ENCODE results near the gene UBR4.

DNA sequence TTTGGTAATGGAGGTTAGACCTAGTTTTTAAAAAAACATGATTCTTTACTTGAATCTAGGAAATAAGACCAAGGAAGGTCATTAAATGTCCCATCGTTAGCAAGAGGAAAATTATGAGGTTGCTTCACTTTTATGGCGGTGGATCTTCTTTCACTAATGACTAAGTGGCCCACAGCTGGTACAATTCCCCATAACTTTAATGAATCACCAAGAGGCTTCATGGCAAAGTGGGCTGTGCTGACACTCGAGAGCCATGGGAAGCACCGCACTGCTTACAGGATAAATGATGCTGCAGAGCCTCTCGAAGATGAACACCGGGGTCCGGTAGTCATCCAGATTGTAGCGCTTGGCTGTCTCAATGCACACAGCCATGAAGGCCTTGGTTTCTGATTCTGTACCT is 108.8 kb downstream of the UBR4 start:
- TF ChIP-seq CTCF (optimal IDR thresholded peaks at IDR 0.05 in 1 of 3, IDR thresholded peaks at IDR 0.05 in 1 of 3, conservative IDR thresholded peaks at IDR 0.05 in 1 of 3; ENCODE audit: extremely low read depth in 1 of 3, insufficient read depth in 2 of 3, low read length in 3 of 3) (no peak), EZH2 (IDR thresholded peaks at IDR 0.05; ENCODE audit: low read length) (no peak)

All from keratinocyte (primary cell).